HepG2 (cell line): ENCODE measurements around the gene NPBWR2. TPM values are rescaled to one million over a fixed set of nuclear protein-coding genes. Genes with fewer than 3 reads are reported as not detected.

Experiments used
- ATAC-seq: fragments of 200-7000 bp; cut with Tn5 transposase; 3 replicates; pipeline ENCODE4 v1.9.1; 2020; ENCODE audit warnings: mild to moderate bottlenecking, moderate library complexity
- BruUV-seq: library from RNA; stranded (reverse); fragments of 400-500 nt; replicated peaks from 2 replicates; lab custom pipeline; 2021; lab: Mats Ljungman, UMichigan
- CTCF ChIA-PET: fragments of 300-600 bp; formaldehyde crosslinking; extraction: SDS; loops from one replicate; lab custom pipeline; 2021; ENCODE audit warnings: low total read pairs, inconsistent platforms, low intra/inter-chr PET ratio; lab: Yijun Ruan, JAX
- POLR2A ChIA-PET: fragments of 350-600 bp; sonication (Branson Sonifier 250); formaldehyde crosslinking; loops from one replicate; lab custom pipeline; 2020; ENCODE audit warnings: antibody characterized with exemption, inconsistent platforms; lab: Yijun Ruan, JAX
- DNase-seq: peaks from one replicate; pipeline ENCODE4 v3.0.0-alpha.2; 2015; ENCODE audit warnings: low spot score
- FAIRE-seq: peaks from 3 replicates; lab custom pipeline; 2011; peaks lifted over from hg19 to GRCh38; lab: Jason Lieb, UNC
- H2AFZ ChIP-seq: one replicate; pipeline ENCODE4 v1.6.1; 2011; ENCODE audit warnings: low read length, inconsistent platforms
- H3K27ac ChIP-seq: fragments of 300-600 bp; 3 replicates; pipeline ENCODE4 v1.8.0; 2011; ENCODE audit warnings: mixed run types, mild to moderate bottlenecking, mixed read lengths, low read length, inconsistent platforms; ENCODE audit not compliant: insufficient read depth; ENCODE audit errors: extremely low read length
- H3K27me3 ChIP-seq, 2 experiments: fragments of 200-600 bp in 1 of 2; 2 replicates in 1 of 2; 3 replicates in 1 of 2; pipeline versions ENCODE4 v1.6.0 to v1.8.0; 2011; ENCODE audit warnings: low read length in 2 of 2, mild to moderate bottlenecking in 2 of 2, moderate library complexity in 2 of 2, inconsistent platforms in 1 of 2; ENCODE audit not compliant: insufficient read depth in 2 of 2, control insufficient read depth in 1 of 2
- H3K36me3 ChIP-seq, 2 experiments: fragments of 200-600 bp in 1 of 2; replicated peaks in 1 of 2; 2 replicates in 1 of 2; 3 replicates in 1 of 2; pipeline versions ENCODE4 v1.5.1 to v1.8.0; 2011; ENCODE audit warnings: low read length in 2 of 2, inconsistent platforms in 1 of 2; ENCODE audit not compliant: insufficient read depth in 2 of 2, control insufficient read depth in 1 of 2
- H3K4me1 ChIP-seq: 2 replicates; pipeline ENCODE4 v1.5.1; 2012; ENCODE audit warnings: low read length, inconsistent platforms; ENCODE audit not compliant: insufficient read depth
- H3K4me2 ChIP-seq: 2 replicates; pipeline ENCODE4 v1.6.0; 2011; ENCODE audit warnings: low read depth, low read length, inconsistent platforms
- H3K4me3 ChIP-seq, 3 experiments: fragments of 200-600 bp in 1 of 3; sonication (generic), shearing (Covaris generic) in 1 of 3; replicated peaks in 1 of 3; 2 replicates each; pipeline ENCODE4 v1.5.1; 2011 to 2016; ENCODE audit warnings: low read length in 3 of 3, inconsistent platforms in 2 of 3, low read depth in 2 of 3, mild to moderate bottlenecking in 2 of 3, control low read depth in 1 of 3, mixed read lengths in 1 of 3; ENCODE audit not compliant: insufficient read depth in 1 of 3
- H3K79me2 ChIP-seq: one replicate; pipeline ENCODE4 v1.6.1; 2011; ENCODE audit warnings: low read length, inconsistent platforms; ENCODE audit not compliant: insufficient read depth
- H3K9ac ChIP-seq: 2 replicates; pipeline ENCODE4 v1.6.0; 2011; ENCODE audit warnings: mild to moderate bottlenecking, low read depth, low read length, inconsistent platforms; ENCODE audit not compliant: insufficient read depth
- H3K9me3 ChIP-seq: 2 replicates; pipeline ENCODE4 v1.5.1; 2012; ENCODE audit warnings: mild to moderate bottlenecking, low read length
- H4K20me1 ChIP-seq: 2 replicates; pipeline ENCODE4 v1.6.0; 2011; ENCODE audit warnings: inconsistent platforms, mild to moderate bottlenecking, low read length, moderate library complexity; ENCODE audit not compliant: insufficient read depth
- BCLAF1 ChIP-seq: fragments of 450-650 bp; IDR thresholded peaks from 2 replicates; pipeline ENCODE4 v1.6.1; 2017; ENCODE audit warnings: mild to moderate bottlenecking
- FOXC1 ChIP-seq: sonication (generic); formaldehyde crosslinking; IDR thresholded peaks from 2 replicates; pipeline ENCODE4 v1.8.0; 2022; ENCODE audit warnings: mild to moderate bottlenecking, missing genetic modification reagents, borderline replicate concordance
- NFE2 ChIP-seq: sonication (generic); formaldehyde crosslinking; IDR thresholded peaks from 2 replicates; pipeline ENCODE4 v1.4.0; 2020; ENCODE audit warnings: missing genetic modification reagents
- NR2F1 ChIP-seq, 2 experiments: fragments of 450-650 bp in 1 of 2; formaldehyde crosslinking in 1 of 2; IDR thresholded peaks; 2 replicates each; pipeline versions ENCODE4 v1.5.0 to v1.6.1; 2016 to 2020; ENCODE audit warnings: mild to moderate bottlenecking in 1 of 2, missing compliant biosample characterization in 1 of 2, missing genetic modification reagents in 1 of 2, moderate library complexity in 1 of 2
- NR2F6 ChIP-seq, 2 experiments: IDR thresholded peaks; 2 replicates each; pipeline ENCODE4 v1.6.1; 2016; ENCODE audit warnings: antibody characterized with exemption in 1 of 2, mild to moderate bottlenecking in 1 of 2
- PBX3 ChIP-seq: sonication (generic); formaldehyde crosslinking; IDR thresholded peaks from 2 replicates; pipeline ENCODE4 v1.8.1; 2023; ENCODE audit warnings: missing genetic modification reagents, inconsistent platforms, borderline replicate concordance
- REST ChIP-seq, 2 experiments: IDR thresholded peaks; 2 replicates each; pipeline ENCODE4 v1.6.1; 2011 to 2012; ENCODE audit warnings: low read length in 2 of 2, borderline replicate concordance in 1 of 2, low read depth in 1 of 2, mild to moderate bottlenecking in 1 of 2, moderate library complexity in 1 of 2
- SKIL ChIP-seq: sonication (generic); formaldehyde crosslinking; IDR thresholded peaks from 2 replicates; pipeline ENCODE4 v1.8.0; 2022; ENCODE audit warnings: missing genetic modification reagents, mild to moderate bottlenecking, moderate library complexity, borderline replicate concordance
- ZBTB38 ChIP-seq: sonication (generic); formaldehyde crosslinking; IDR thresholded peaks from 2 replicates; pipeline ENCODE4 v1.5.1; 2020; ENCODE audit warnings: mild to moderate bottlenecking, missing genetic modification reagents
- ZFP82 ChIP-seq: sonication (generic); formaldehyde crosslinking; IDR thresholded peaks from 2 replicates; pipeline ENCODE4 v1.5.1; 2020; ENCODE audit warnings: mild to moderate bottlenecking, missing genetic modification reagents, borderline replicate concordance
- WGBS: methylation state at CpG from one replicate; pipeline ENCODE4 v1.1.6; 2017; ENCODE audit warnings: low lambda C conversion rate; 5-methylcytosine and 5-hydroxymethylcytosine counted together
- in situ Hi-C: cut with HindIII; loops from 2 replicates; pipeline ENCODE4 v1.10.0; 2017; ENCODE audit warnings: low pct_unique_long_range_greater_than_20kb; ENCODE audit not compliant: extremely low pct_ligation_motif_present
- intact Hi-C: fragments of 100-400 bp; cut with micrococcal nuclease; formaldehyde crosslinking; loops from one replicate; pipeline ENCODE4 v1.10.0; 2022; ENCODE audit not compliant: unreplicated experiment
- polyA plus RNA-seq, 8 experiments: library from polyadenylated mRNA; depleted of rRNA in 3 of 8; stranded (reverse) in 7 of 8; unstranded in 1 of 8; fragments of >200 nt; fragmentation: Illumina TruSeq in 4 of 8; extraction: Trizol in 4 of 8; gene quantifications; 2 replicates each; pipeline versions ENCODE4 v1.2.1 to v1.2.3, GENCODE V29; 2011 to 2016; ENCODE audit warnings: low read depth in 4 of 8, missing spikeins in 1 of 8, mixed read lengths in 1 of 8; ENCODE audit not compliant: insufficient read depth in 1 of 8
- total RNA-seq, 5 experiments: library from RNA; depleted of rRNA; stranded (reverse); fragments of >200 nt; fragmentation: Illumina TruSeq; extraction: Trizol; gene quantifications; 2 replicates each; pipeline ENCODE4 v1.2.3, GENCODE V29; 2016; ENCODE audit warnings: low read depth in 1 of 5

NPBWR2 gene
- total and polyA plus RNA-seq, 2 of the 13 experiments (the other 11 are each of a cell fraction or from before 2014, with no cell fraction given) = not detected

GRCh38 chr20:64082126-64082731 is 25.1 kb downstream of the NPBWR2 start (continued):
- TF ChIP-seq BCLAF1 (no peak), FOXC1 (CRISPR knock-in tag) (no peak)

- DNase-seq = no peak
- FAIRE-seq = no peak
- Histone ChIP-seq H3K36me3 (no peaks in the 10 kb centered on the region), H3K9me3 (no peaks in the 10 kb centered on the region), H4K20me1 (peaks cover 9% of the 10 kb centered on the region; the same call in 1 of the 2 replicates), H3K4me3 (peak overlapping the region in 1 of 3 experiments; percentile 89; a peak in 1 of 6 replicates), H3K27ac (no peak overlapping the region), H3K79me2 (no peaks in the 10 kb centered on the region), H3K4me1 (peaks cover 63% of the 10 kb centered on the region), H3K4me2 (peak overlapping the region; percentile 99), H3K27me3 (peaks cover 14 to 36% of the 10 kb centered on the region in 2 experiments), H3K9ac (no peak overlapping the region), H2AFZ (no peak overlapping the region)
- intact Hi-C loops = loop anchor here (2.0 kb wide), 1 partner anchor 17 kb away; no protein-coding TSS in a partner anchor
- no peak for ATAC-seq
- POLR2A ChIA-PET = interaction anchor here (0.8 to 4.9 kb wide), 4 partner anchors 16 to 543 kb away, joined by 3 to 25 read pairs (median 10); partner anchors contain the start of gene TCEA2
- WGBS = 10% methylated on average over 6 of the region's 6 CpGs
- CTCF ChIA-PET = no interaction called here
- in situ Hi-C loops = loop anchor here (5.0 kb wide), 1 partner anchor 36 kb away; no protein-coding TSS in a partner anchor
- no TSS peak for BruUV-seq
- peak in 1 of 2 experiments; percentile 10; a peak in 1 of 4 replicates for TF ChIP-seq NR2F1 (CRISPR knock-in tag; IDR thresholded peaks at IDR 0.05)
- TF ChIP-seq SKIL (CRISPR knock-in tag) = peak; percentile 23; the same call in 1 of the 2 replicates
- no peak for TF ChIP-seq REST (IDR thresholded peaks at IDR 0.05; ENCODE audit: borderline replicate concordance in 1 of 2, low read depth in 1 of 2, low read length in 2 of 2)
- 0 out of 2 replicates have a peak, but pooled peaks have one; percentile 0 for TF ChIP-seq ZBTB38
- TF ChIP-seq NR2F6 (IDR thresholded peaks at IDR 0.05) = no peak
- 0 out of 2 replicates have a peak, but pooled peaks have one; percentile 9 for TF ChIP-seq NR2F6 (CRISPR knock-in tag; IDR thresholded peaks at IDR 0.05)
- no peak for TF ChIP-seq PBX3 (CRISPR knock-in tag)
- no peak for TF ChIP-seq ZFP82
- no peak for TF ChIP-seq NFE2 (CRISPR knock-in tag)
These were observed 25.8 kb downstream of the NPBWR2 start for GRCh38 chr20:64081624-64081964.
